GM19099 (cell line): Measurements from ENCODE around the gene BLOC1S1.

Source experiments
- POLR2A ChIP-seq: IDR thresholded peaks from 3 replicates; pipeline ENCODE4 v1.6.1; 2011; ENCODE audit warnings: low read depth; ENCODE audit not compliant: insufficient read length; ENCODE audit errors: extremely low read depth

The BLOC1S1 gene

DNA sequence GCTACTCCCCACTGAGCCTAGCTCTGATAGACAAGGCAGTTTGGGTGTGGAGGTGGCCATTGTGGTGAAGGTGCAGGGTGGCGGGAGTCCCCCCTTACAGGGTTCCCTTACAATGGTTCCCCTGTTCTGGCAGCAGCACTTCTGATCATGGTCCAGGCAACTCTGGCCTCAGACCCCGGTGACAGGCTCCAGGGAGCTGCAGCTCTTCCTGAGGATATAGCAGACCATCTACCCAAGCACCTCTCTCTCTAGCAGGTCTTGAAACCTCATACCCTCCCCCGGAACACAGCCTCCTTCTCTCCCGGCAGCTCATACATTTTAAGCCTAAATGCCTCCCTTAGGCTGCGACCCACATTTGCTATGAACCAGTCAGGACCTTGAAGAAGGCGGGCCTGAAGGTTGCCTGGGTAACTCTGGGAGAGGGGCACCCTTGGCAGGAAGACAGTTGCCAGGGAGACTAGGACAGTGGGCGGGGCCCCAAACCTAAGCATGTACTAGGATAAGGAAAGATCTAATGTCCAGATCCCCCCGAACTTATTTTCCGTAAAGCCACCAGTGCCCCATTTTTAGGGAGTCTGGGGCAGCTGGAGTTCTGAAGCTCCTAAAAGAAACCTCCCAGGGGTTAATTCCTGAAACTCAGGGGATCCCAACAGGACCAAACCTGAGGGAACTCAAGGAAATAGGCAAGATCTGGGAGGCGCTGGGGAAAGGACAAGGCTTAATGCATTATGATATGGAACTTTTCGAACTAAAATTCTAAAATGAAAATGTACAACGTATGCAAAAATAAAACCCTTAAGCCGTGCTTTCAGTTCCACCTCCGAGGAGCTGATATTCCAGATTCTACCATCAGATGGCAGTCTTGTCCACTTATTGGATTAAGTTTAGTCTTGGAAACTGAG, 22.5 kb downstream of the BLOC1S1 start:
- peak; percentile 50 for TF ChIP-seq POLR2A

- TF ChIP-seq POLR2A: no peak
These were observed 23.2 kb downstream of the BLOC1S1 start for GRCh38 chr12:55739025-55739378.

- TF ChIP-seq POLR2A: no peak
These were observed 26.3 kb downstream of the BLOC1S1 start for GRCh38 chr12:55741931-55742680.

DNA sequence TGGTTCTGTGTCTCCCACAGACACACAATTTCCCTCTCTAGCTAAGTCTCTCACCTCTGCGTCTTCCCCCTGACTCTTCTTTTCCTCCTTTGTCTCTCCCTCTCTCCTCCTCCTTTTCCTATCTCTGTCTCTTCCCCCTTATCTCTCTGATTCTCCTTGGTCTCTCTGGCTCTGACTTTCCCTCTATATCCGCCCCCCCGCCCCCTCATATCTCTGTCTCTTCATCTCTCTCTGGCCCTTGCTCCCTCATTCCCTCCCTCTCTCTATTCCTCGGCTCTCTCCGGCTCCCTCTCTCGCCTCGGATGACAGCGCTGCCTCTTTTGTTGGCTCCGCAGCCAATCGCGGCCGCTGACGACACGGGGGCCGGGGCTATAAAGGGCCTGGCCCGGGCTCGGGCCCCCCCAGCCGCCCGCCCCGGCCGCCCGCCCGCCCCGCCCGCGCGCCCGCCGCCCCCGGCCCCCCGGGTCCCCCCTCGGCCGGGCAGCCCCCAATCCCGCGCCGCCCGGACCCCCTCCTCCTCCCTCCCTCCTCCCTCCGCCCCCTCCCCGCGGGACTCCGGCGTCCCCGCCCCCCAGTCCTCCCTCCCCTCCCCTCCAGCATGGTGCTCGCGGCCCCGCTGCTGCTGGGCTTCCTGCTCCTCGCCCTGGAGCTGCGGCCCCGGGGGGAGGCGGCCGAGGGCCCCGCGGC, 27.0 kb downstream of the BLOC1S1 start, which contains the start of gene GDF11:
Gene GDF11, plus strand, starts transcription at position 404 of the 687 bp plus-strand sequence. Its CDS starts 195 bp downstream, at position 599.
- no peak for TF ChIP-seq POLR2A

DNA sequence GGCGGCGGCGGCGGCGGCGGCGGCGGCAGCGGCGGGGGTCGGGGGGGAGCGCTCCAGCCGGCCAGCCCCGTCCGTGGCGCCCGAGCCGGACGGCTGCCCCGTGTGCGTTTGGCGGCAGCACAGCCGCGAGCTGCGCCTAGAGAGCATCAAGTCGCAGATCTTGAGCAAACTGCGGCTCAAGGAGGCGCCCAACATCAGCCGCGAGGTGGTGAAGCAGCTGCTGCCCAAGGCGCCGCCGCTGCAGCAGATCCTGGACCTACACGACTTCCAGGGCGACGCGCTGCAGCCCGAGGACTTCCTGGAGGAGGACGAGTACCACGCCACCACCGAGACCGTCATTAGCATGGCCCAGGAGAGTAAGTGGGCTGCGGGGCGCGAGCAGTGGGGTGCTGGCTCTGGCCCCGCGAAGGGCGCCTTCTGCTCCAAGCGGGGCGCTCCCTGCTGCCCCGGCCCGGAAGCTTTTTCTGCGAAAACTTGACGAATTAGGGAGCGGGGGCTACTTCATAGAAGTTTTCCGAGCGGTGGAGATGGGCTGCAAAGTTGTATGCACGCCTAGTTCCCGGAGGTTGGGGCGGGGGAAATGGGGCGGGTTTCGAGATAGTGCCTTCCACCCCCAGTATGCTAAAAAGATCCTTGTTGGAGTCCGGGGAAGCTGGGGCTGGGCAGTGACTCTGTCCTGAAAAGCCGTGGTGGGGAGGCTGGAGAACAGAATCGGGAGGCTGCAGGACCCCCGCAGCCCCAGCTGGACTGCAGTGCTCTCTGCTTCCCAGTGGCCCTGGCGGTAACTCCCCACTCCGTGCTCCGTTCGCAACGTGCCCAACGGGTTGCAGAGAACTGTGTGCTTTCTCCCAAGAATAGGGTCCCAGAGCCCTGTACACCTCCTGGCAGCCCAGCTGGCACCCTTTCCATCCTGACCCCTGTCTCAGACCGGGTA, 27.8 kb downstream of the BLOC1S1 start:
- peak; percentile 35 for TF ChIP-seq POLR2A

GRCh38 chr12:55744340-55745030, 28.6 kb downstream of the BLOC1S1 start:
- no peak for TF ChIP-seq POLR2A

- TF ChIP-seq POLR2A: no peak
These were observed 29.7 kb downstream of the BLOC1S1 start for GRCh38 chr12:55745361-55746173.

DNA sequence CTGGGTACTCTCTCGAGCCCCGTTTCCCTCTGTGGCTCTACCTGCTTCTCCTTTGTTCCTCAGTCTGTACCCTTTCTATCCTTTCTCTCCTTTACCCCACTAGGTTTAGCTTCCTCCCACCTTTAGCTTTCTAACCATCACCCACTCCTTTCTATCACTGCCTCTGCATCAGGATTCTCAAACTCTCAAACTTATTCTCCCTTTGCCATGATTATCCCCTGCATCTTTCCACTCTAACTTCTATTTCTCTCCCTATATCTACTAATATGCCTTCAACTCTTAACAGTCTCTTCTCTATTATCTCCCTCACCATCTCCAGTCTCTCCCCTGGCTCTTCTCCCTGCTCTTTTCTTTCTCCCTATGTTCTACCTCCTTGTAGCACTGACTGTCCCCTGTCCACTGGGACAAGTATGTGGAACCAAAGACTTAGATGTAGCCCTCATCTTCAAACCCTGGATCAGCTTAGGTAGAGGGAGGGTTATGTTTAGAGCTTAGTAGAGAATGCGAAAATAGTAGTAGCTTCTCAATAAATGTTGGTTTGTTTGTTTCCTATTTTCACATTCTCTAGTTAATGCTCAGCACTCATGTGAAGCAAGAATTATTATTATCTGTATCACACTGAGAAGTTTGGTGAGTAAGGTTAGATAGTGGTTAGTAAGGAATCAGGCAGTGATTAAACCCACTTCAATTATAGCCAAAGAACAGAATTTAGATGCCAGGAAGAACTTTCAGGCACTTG, 30.5 kb downstream of the BLOC1S1 start:
- TF ChIP-seq POLR2A: no peak

GRCh38 chr12:55746913-55747231, 31.0 kb downstream of the BLOC1S1 start:
- no peak for TF ChIP-seq POLR2A

- no peak for TF ChIP-seq POLR2A
These were observed 32.6 kb downstream of the BLOC1S1 start for GRCh38 chr12:55748230-55748993.

DNA sequence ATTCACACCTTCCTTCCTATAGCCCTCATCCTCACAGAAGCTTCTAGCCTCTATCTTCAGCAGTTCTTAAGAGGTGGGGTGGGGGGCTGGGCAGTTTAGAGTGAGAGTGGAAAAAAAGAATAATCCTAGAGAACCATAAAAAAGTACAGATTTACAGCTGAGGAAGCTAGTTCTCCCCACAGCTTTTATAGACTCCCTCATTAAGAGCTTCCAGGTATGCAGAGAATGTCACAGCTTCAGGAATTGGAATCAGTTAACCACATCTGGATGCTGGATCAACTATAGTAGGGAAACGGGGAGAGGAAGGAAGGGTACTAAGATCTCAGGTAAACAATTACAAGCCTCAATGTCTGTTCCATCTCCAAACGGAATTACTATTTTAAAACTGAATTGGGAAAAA, 39.4 kb downstream of the BLOC1S1 start:
- TF ChIP-seq POLR2A: no peak

- no peak for TF ChIP-seq POLR2A
These were observed 41.9 kb downstream of the BLOC1S1 start for GRCh38 chr12:55757701-55758100.
